Measurements from ENCODE around the gene SMYD3. TPM values are rescaled to one million over a fixed set of nuclear protein-coding genes. Genes with fewer than 3 reads are reported as not detected.

SMYD3 gene
- total and polyA plus RNA-seq, 10 donors, result 12.5 to 33.1 (median 21.0) TPM

GRCh38 chr1:246165826-246166709 lies 341.0 kb downstream of the SMYD3 start:
- Histone ChIP-seq H3K27me3 (replicated peaks in 1 of 7) (no peaks in the 10 kb centered on the region), H3K4me1 (no peaks in the 10 kb centered on the region), H3K4me3 (no peak overlapping the region), H3K9me3 (no peaks in the 10 kb centered on the region), H3K27ac (no peak overlapping the region), H3K36me3 (no peaks in the 10 kb centered on the region)
- WGBS, 5 donors, result 93 to 96% (median 95%) methylated on average over 7 of the region's 7 CpGs
- intact Hi-C loops (cut with DNase I; ENCODE audit: low total_unique reads), result no loop called here
- DNase-seq, result no peak
- TF ChIP-seq, protein P1, sequence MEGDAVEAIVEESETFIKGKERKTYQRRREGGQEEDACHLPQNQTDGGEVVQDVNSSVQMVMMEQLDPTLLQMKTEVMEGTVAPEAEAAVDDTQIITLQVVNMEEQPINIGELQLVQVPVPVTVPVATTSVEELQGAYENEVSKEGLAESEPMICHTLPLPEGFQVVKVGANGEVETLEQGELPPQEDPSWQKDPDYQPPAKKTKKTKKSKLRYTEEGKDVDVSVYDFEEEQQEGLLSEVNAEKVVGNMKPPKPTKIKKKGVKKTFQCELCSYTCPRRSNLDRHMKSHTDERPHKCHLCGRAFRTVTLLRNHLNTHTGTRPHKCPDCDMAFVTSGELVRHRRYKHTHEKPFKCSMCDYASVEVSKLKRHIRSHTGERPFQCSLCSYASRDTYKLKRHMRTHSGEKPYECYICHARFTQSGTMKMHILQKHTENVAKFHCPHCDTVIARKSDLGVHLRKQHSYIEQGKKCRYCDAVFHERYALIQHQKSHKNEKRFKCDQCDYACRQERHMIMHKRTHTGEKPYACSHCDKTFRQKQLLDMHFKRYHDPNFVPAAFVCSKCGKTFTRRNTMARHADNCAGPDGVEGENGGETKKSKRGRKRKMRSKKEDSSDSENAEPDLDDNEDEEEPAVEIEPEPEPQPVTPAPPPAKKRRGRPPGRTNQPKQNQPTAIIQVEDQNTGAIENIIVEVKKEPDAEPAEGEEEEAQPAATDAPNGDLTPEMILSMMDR (IDR thresholded peaks at IDR 0.05 in 8 of 11, conservative IDR thresholded peaks at IDR 0.05 in 3 of 11), result no peak
- TF ChIP-seq POLR2A (IDR thresholded peaks at IDR 0.05) (no peak), POLR2AphosphoS5 (IDR thresholded peaks at IDR 0.05) (no peak)

GRCh38 chr1:246164764-246165163 lies 342.3 kb downstream of the SMYD3 start:
- no peaks in the 10 kb centered on the region for H3K27me3 ChIP-seq (replicated peaks in 1 of 7)
- TF ChIP-seq POLR2AphosphoS5 (IDR thresholded peaks at IDR 0.05), result no peak
- TF ChIP-seq, protein P1 (IDR thresholded peaks at IDR 0.05 in 8 of 11, conservative IDR thresholded peaks at IDR 0.05 in 3 of 11), result no peak
- TF ChIP-seq POLR2A (IDR thresholded peaks at IDR 0.05), result no peak
- H3K36me3 ChIP-seq, result no peaks in the 10 kb centered on the region
- no peaks in the 10 kb centered on the region for H3K4me1 ChIP-seq
- intact Hi-C loops (cut with DNase I; ENCODE audit: low total_unique reads), result no loop called here
- DNase-seq, result no peak
- H3K4me3 ChIP-seq, result no peak overlapping the region
- H3K27ac ChIP-seq, result no peak overlapping the region
- 80 to 96% (median 89%) methylated on average over 9 of the region's 9 CpGs for WGBS, 5 donors
- no peaks in the 10 kb centered on the region for H3K9me3 ChIP-seq

- WGBS, 5 donors, result 96 to 100% (median 98%) methylated on average over 1 of the region's 1 CpG
- Histone ChIP-seq H3K27me3 (replicated peaks in 1 of 7) (no peaks in the 10 kb centered on the region), H3K27ac (no peak overlapping the region), H3K4me1 (peaks cover 0 to 10% (median 3%) of the 10 kb centered on the region in 6 donors), H3K9me3 (no peaks in the 10 kb centered on the region), H3K36me3 (no peaks in the 10 kb centered on the region), H3K4me3 (no peak overlapping the region)
- intact Hi-C loops (cut with DNase I; ENCODE audit: low total_unique reads), result no loop called here
- no peak for TF ChIP-seq POLR2AphosphoS5 (IDR thresholded peaks at IDR 0.05)
- no peak for TF ChIP-seq POLR2A (IDR thresholded peaks at IDR 0.05)
- TF ChIP-seq, protein P1 (IDR thresholded peaks at IDR 0.05 in 8 of 11, conservative IDR thresholded peaks at IDR 0.05 in 3 of 11), result no peak
- no peak for DNase-seq
Observed at GRCh38 chr1:246162560-246162959, 344.5 kb downstream of the SMYD3 start.

DNA sequence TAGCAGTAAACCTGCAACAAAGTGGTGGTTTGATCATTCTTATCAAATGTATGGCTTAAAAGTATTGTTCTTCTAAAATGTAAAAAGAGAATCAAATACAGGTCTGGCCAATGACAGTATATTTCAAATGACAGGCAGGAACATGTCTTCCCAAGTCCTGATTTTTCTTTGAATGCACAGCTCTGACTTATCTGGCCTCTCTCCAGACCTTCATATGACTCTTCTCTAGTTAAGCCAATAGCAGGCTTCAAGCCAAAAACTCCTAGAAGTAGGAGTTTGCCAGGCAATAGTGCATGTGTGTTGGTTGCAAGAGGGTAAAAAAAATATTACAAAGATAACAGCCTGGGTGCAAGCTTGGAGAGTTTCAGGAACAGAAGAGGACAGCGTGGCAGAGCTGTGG lies 345.5 kb downstream of the SMYD3 start:
- no peak overlapping the region for H3K27ac ChIP-seq
- no peak for DNase-seq
- TF ChIP-seq, protein P1 (IDR thresholded peaks at IDR 0.05 in 8 of 11, conservative IDR thresholded peaks at IDR 0.05 in 3 of 11), result no peak
- no peak overlapping the region for H3K4me3 ChIP-seq
- no peaks in the 10 kb centered on the region for H3K27me3 ChIP-seq (replicated peaks in 1 of 7)
- H3K9me3 ChIP-seq, result no peaks in the 10 kb centered on the region
- H3K36me3 ChIP-seq, result no peaks in the 10 kb centered on the region
- peaks cover 0 to 14% (median 6%) of the 10 kb centered on the region in 6 donors for H3K4me1 ChIP-seq
- 80 to 95% (median 89%) methylated on average over 1 of the region's 1 CpG for WGBS, 5 donors
- intact Hi-C loops (cut with DNase I; ENCODE audit: low total_unique reads), result no loop called here

Data from spleen (tissue), 11 donors.